Measurements from ENCODE around the gene DNAI1.

Gene DNAI1

DNA sequence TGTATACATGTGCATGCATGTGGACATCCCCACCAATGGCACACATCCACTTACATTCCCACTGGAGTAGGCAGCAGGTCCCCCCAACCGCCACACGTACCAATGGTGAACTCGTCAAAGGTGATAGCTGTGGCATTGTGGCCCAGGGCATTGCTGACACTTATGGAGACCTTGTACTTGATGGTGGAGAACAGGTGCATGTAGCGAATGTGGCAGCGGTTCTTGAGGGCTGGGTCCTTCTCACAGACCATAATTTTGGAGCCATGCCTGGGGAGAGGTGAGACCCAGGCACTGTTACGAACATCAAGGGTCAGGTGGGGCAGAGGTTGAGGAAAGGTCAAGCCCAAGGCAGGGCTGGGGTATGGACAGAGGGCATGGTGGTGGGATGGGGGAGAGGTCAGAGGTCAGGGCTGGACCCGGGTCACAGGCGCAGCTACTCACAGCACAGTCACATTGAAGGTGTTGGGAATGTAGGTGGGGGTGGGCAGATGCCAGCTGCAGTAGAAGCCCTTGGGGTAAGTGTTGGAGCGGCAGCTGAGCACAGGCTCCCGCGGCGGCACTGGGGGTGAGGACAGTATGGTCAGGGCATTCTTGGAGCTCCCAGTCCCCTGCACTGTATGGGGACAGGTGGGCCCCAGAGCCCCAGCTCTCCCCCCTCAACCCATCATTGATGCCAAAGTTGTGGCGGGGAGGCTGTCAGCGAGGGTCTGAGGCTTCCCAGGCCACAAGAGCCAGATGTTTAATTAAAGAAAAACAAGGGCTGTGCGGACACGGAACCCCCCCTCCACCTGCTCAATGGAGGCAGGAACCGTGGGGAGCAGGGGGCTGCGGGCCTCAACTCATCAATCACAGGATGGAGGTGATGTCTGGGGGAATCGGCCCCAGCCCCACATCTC is 99.1 kb downstream of the DNAI1 start:
- no peak for DNase-seq (ENCODE audit: low read depth in 2 of 2)

DNA sequence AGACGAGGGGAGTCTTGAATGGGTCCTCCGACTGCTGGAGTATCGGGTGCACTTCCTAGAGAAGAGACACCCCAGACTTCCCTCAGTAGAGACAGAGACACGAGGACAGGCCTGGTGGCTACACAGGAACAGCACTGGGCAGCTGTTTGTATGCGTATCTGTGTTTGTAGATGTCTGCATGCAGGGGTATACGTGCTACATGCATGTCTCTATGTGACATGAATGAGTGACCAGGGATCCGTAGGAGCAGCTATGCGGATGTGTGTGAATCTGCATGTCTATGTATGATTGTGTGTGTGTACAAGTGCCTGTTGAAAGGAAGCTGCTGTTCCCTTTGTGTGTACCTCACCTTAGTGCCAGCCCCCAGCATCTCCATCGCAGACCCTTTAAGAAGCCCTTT is 99.8 kb downstream of the DNAI1 start:
- DNase-seq (ENCODE audit: low read depth in 2 of 2), result no peak

- DNase-seq (ENCODE audit: low read depth in 2 of 2), result no peak
Observed at GRCh38 chr9:34558919-34559623, 100.5 kb downstream of the DNAI1 start.

- no peak for DNase-seq (ENCODE audit: low read depth in 2 of 2)
Observed at GRCh38 chr9:34559624-34560455, 101.2 kb downstream of the DNAI1 start.

GRCh38 chr9:34560599-34561214 is 102.1 kb downstream of the DNAI1 start:
- DNase-seq (ENCODE audit: low read depth in 2 of 2), result no peak

DNA sequence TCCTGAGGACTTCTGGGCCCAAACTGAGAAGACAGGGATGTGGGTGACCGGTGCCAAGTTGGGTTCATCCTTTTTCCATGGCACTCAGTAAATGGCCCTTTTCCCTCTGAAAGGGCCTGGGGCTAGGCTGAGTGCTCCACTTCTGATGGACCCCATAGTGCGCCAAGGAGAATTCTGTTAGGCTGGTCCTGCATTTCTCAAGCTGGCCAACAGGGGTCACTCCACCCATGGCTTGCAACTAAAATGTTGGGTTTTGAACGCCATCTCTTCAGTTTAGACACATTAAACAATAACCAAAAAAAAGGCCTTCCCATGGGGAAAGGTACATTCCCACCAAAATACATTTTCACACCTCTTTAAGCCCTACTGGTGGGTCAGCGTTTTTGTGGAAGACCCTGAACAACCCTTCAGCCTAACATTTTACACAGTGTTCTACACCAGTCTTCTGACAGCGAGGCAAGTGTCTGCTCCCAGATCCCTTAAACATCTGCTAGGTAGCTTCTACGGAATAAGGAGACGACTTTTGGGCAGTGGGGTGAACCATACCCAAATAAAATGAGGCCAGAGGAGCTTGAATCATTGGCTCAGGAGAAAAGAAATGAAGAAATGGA is 103.6 kb downstream of the DNAI1 start:
- DNase-seq (ENCODE audit: low read depth in 2 of 2), result peak in 1 of 2 donors; percentile 43

- DNase-seq (ENCODE audit: low read depth in 2 of 2), result no peak
Observed at GRCh38 chr9:34563262-34563661, 104.7 kb downstream of the DNAI1 start.

DNA sequence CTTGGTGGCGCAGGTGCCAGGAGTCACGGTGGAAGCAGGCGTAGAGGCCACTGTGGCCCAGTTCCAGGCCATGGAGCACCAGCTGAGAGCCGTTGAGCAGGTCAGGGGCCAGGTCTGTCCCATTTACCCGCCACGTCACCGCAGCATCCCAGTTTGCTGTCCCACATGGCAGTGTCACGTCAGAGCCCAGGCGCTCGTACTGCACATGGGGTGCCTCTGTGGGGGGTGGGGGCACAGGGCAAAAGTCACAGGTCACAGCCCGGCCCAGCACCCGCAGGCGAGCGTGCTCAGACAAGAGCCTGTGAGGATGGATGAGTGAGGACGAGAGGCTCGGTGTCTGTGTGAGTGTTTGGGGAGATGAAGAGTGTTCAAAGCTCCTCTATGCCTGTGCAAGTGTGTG is 106.0 kb downstream of the DNAI1 start:
- DNase-seq (ENCODE audit: low read depth in 2 of 2), result no peak

GRCh38 chr9:34565856-34566255 is 107.3 kb downstream of the DNAI1 start:
- DNase-seq (ENCODE audit: low read depth in 2 of 2), result no peak

DNA sequence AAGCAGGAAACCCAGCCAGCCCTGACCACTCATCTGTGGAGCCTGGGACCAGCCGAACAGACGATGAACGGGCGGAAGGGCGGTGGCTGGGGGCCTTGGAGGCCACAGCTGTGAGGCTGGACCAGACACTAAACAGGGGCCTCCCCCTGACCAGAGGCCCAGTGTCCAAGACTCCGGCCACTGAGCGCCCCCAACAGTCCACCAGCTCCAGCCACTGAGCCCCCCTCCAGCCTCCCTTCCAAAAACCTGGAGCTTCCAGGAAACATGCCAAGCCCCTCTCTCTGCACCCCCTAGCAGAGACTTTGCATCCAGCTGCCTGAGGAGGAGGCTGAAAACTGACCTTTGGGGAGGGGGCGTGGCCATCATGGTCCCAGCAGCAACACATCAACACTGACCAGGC is 107.7 kb downstream of the DNAI1 start:
- no peak for DNase-seq (ENCODE audit: low read depth in 2 of 2)

DNA sequence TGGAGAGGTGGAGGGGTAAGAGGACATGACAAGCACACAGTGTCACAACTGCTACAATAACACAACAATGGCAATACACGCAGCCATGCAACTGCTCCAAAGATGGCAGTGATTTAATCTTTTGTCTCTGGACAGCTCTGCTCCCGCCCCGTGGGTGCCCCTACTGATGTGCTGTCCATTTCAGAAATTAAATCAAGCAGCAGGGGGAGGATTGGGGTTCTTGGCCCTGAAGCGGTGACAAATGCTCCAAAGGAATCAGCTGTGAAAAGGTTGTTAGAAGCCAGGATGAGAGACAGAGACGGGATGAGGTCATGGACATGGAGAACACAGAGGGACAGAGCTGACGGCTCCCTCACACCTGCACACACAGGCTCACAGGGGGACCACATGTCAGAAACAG is 108.4 kb downstream of the DNAI1 start:
- no peak for DNase-seq (ENCODE audit: low read depth in 2 of 2)

DNA sequence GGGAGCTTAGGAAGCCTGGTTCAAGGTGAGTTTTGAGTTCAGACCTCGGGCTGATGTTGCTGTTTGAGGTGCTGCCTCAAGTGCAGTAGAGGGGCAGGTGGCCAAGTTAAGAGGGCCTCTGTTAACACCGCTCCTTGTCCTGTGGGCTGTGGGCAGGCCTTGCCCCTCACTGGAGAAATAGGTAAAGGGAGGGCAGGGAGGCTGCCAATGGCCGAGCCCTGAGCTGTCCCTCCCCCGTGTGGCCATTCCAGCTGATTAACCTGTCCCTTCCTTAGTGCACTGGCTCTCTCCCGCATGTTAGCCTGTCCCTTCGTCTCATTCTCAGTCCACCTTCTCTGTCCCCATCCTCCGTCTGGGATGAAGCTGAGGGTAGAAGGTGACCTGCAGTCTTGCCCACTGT is 109.5 kb downstream of the DNAI1 start:
- DNase-seq (ENCODE audit: low read depth in 2 of 2), result no peak

DNA sequence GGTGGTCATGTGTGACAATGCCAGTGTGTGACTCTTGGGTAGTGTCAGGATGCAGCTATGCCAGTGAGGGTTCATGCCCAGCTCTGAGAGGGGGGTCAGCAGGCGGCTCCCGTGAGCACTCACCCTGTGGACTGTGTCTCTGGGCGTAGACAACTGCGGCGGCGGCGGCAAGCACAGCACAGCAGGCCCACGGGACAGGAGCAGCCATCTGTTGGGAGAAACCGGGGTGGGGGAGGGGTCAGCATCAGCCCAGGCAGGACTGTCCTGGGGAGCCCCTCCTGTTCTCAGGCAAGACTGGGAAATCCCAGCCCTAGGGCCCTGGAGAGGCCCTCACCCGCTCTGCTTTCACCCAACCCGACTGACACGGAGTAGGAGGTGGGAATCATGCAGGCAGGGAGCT is 110.2 kb downstream of the DNAI1 start:
- no peak for DNase-seq (ENCODE audit: low read depth in 2 of 2)

DNA sequence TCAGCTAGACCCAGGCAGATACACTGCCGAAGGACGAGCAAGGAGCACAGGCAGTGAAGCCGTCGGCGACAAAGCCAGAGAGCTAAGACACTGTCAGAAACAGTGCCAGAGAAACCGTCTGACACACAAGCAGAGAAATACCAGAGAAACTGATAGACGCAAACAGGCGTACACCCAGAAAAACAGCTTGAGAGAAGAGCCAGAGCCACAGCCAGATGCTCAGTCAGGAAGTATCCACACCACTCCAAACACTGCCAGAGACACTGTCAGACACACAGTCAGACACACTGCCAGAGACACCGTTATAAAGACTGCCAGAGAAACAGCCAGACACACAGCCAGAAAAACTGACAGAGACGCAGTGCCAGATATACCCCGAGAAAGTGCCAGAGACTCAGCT is 111.8 kb downstream of the DNAI1 start:
- no peak for DNase-seq (ENCODE audit: low read depth in 2 of 2)

Data from activated CD4-positive, alpha-beta T cell treated with anti-CD3 and anti-CD28 coated beads for 24 hours (primary cell).